Parathyroid adenoma (tissue), 2 donors: ENCODE measurements around the gene CRIM1.

Experiments
- H2AFZ ChIP-seq: fragments of 300-600 bp; sonication (generic); one replicate; pipeline ENCODE4 v1.7.0; 2017; ENCODE audit warnings: antibody characterized with exemption, mild to moderate bottlenecking
- H3K27ac ChIP-seq: fragments of 300-600 bp; sonication (generic); one replicate; pipeline ENCODE4 v1.7.0; 2017
- H3K27me3 ChIP-seq: fragments of 300-600 bp; sonication (generic); one replicate; pipeline ENCODE4 v1.7.0; 2017; ENCODE audit warnings: low read length; ENCODE audit not compliant: control insufficient read depth, insufficient read depth
- H3K36me3 ChIP-seq: fragments of 300-600 bp; sonication (generic); one replicate; pipeline ENCODE4 v1.7.0; 2017; ENCODE audit warnings: low read length; ENCODE audit not compliant: control insufficient read depth, insufficient read depth
- H3K4me1 ChIP-seq: fragments of 300-600 bp; sonication (generic); one replicate; pipeline ENCODE4 v1.7.0; 2017; ENCODE audit warnings: control low read depth
- H3K4me2 ChIP-seq: fragments of 300-600 bp; sonication (generic); one replicate; pipeline ENCODE4 v1.7.0; 2017; ENCODE audit warnings: low read length
- H3K4me3 ChIP-seq: fragments of 300-600 bp; sonication (generic); one replicate; pipeline ENCODE4 v1.7.0; 2017; ENCODE audit warnings: low read depth, low read length
- H3K79me2 ChIP-seq: fragments of 300-600 bp; sonication (generic); one replicate; pipeline ENCODE4 v1.7.0; 2017; ENCODE audit warnings: control low read depth
- H3K9ac ChIP-seq: fragments of 300-600 bp; sonication (generic); one replicate; pipeline ENCODE4 v1.7.0; 2017; ENCODE audit warnings: mild to moderate bottlenecking
- H3K9me3 ChIP-seq: fragments of 300-600 bp; sonication (generic); one replicate; pipeline ENCODE4 v1.7.0; 2017; ENCODE audit warnings: low read length; ENCODE audit not compliant: control insufficient read depth
- CTCF ChIP-seq: fragments of 300-600 bp; sonication (generic); IDR thresholded peaks from one replicate; pipeline ENCODE4 v1.7.0; 2017; ENCODE audit warnings: antibody characterized with exemption, mild to moderate bottlenecking
- donor health status: primary hyperparathyroidism.

Gene CRIM1

GRCh38 chr2:36404318-36404717, 48.7 kb downstream of the CRIM1 start:
- Histone ChIP-seq H3K36me3 (no peaks in the 10 kb centered on the region), H3K9me3 (no peaks in the 10 kb centered on the region), H3K9ac (no peak overlapping the region), H3K27ac (no peak overlapping the region), H3K4me1 (peaks cover 5% of the 10 kb centered on the region), H2AFZ (no peak overlapping the region), H3K27me3 (no peaks in the 10 kb centered on the region), H3K4me2 (no peak overlapping the region), H3K79me2 (peaks cover 3% of the 10 kb centered on the region), H3K4me3 (no peak overlapping the region)
- no peak for TF ChIP-seq CTCF

- H3K27me3 ChIP-seq, result no peaks in the 10 kb centered on the region
- no peak overlapping the region for H3K4me2 ChIP-seq
- no peaks in the 10 kb centered on the region for H3K36me3 ChIP-seq
- TF ChIP-seq CTCF, result no peak
- H3K9ac ChIP-seq, result no peak overlapping the region
- no peak overlapping the region for H2AFZ ChIP-seq
- no peak overlapping the region for H3K4me3 ChIP-seq
- peaks cover 2% of the 10 kb centered on the region for H3K79me2 ChIP-seq
- peaks cover 5% of the 10 kb centered on the region for H3K4me1 ChIP-seq
- no peaks in the 10 kb centered on the region for H3K9me3 ChIP-seq
- no peak overlapping the region for H3K27ac ChIP-seq
Measured at GRCh38 chr2:36404754-36405153, 49.2 kb downstream of the CRIM1 start.

GRCh38 chr2:36405183-36405582, 49.6 kb downstream of the CRIM1 start:
- peaks cover 5% of the 10 kb centered on the region for H3K4me1 ChIP-seq
- H2AFZ ChIP-seq, result no peak overlapping the region
- no peak overlapping the region for H3K27ac ChIP-seq

GRCh38 chr2:36406296-36406695, 50.7 kb downstream of the CRIM1 start:
- Histone ChIP-seq H2AFZ (no peak overlapping the region), H3K4me1 (peaks cover 5% of the 10 kb centered on the region)

More at GRCh38 chr2:36405183-36405582, 49.6 kb downstream of the CRIM1 start:
- Histone ChIP-seq H3K36me3 (no peaks in the 10 kb centered on the region), H3K27me3 (no peaks in the 10 kb centered on the region), H3K79me2 (peaks cover 2% of the 10 kb centered on the region), H3K4me3 (no peak overlapping the region), H3K9ac (no peak overlapping the region), H3K4me2 (no peak overlapping the region), H3K9me3 (no peaks in the 10 kb centered on the region)
- no peak for TF ChIP-seq CTCF

More at GRCh38 chr2:36406296-36406695, 50.7 kb downstream of the CRIM1 start:
- Histone ChIP-seq H3K4me2 (no peak overlapping the region), H3K9me3 (no peaks in the 10 kb centered on the region), H3K27me3 (no peaks in the 10 kb centered on the region), H3K9ac (no peak overlapping the region), H3K79me2 (peaks cover 2% of the 10 kb centered on the region), H3K27ac (no peak overlapping the region), H3K36me3 (no peaks in the 10 kb centered on the region), H3K4me3 (no peak overlapping the region)
- TF ChIP-seq CTCF, result no peak
